ENCODE results near the gene SLC12A5. TPM values are rescaled to one million over a fixed set of nuclear protein-coding genes. Genes with fewer than 3 reads are reported as not detected.

The SLC12A5 gene
- total and polyA plus RNA-seq, 2 experiments from 2014 or later: 0.55 TPM; not detected in 1

GRCh38 chr20:46023999-46024398, 5.0 kb upstream of the SLC12A5 start:
- no peaks in the 10 kb centered on the region for H3F3A ChIP-seq (ENCODE audit: insufficient read depth)
- peaks cover 36% of the 10 kb centered on the region for H3K27me3 ChIP-seq (replicated peaks; ENCODE audit: insufficient read depth)
- H3K9me2 ChIP-seq (ENCODE audit: insufficient read depth): no peaks in the 10 kb centered on the region
- H2AFZ ChIP-seq: no peak overlapping the region
- no peaks in the 10 kb centered on the region for H4K20me1 ChIP-seq (ENCODE audit: insufficient read depth)
- no peak overlapping the region for H3K4me2 ChIP-seq (ENCODE audit: unreplicated experiment)
- no peak overlapping the region for H3K4me3 ChIP-seq
- H3K27ac ChIP-seq: no peak overlapping the region
- H3K9ac ChIP-seq: no peak overlapping the region
- TF ChIP-seq EZH2 (IDR thresholded peaks at IDR 0.05; ENCODE audit: insufficient read depth, poor library complexity, severe bottlenecking) (no peak), EZH2phosphoT487 (IDR thresholded peaks at IDR 0.05; ENCODE audit: insufficient read depth, low read depth) (no peak)
- no peaks in the 10 kb centered on the region for H3K9me3 ChIP-seq (ENCODE audit: low read depth)
- 47 to 49% methylated on average over 4 of the region's 4 CpGs for WGBS, 2 experiments (ENCODE audit: low coverage in 1 of 2, low lambda C conversion rate in 2 of 2, missing lambda C conversion rate in 2 of 2)
- no peaks in the 10 kb centered on the region for H3K79me2 ChIP-seq (ENCODE audit: insufficient read depth)
- DNase-seq: peak; percentile 27
- H3K4me1 ChIP-seq (ENCODE audit: insufficient read depth): no peaks in the 10 kb centered on the region
- in situ Hi-C loops (cut with MboI): loop anchor here (25.0 kb wide), 1 partner anchor 288 kb away; the partner anchor contains the start of gene CDH22
- no peaks in the 10 kb centered on the region for H3K36me3 ChIP-seq (ENCODE audit: low read depth)

GRCh38 chr20:46025376-46025783, 3.6 kb upstream of the SLC12A5 start:
- Histone ChIP-seq H3K27ac (no peak overlapping the region), H3K4me3 (no peak overlapping the region), H3K4me1 (ENCODE audit: insufficient read depth) (no peaks in the 10 kb centered on the region), H3K27me3 (replicated peaks; ENCODE audit: insufficient read depth) (peaks cover 40% of the 10 kb centered on the region), H3K79me2 (ENCODE audit: insufficient read depth) (no peaks in the 10 kb centered on the region), H3F3A (ENCODE audit: insufficient read depth) (no peaks in the 10 kb centered on the region), H3K4me2 (ENCODE audit: unreplicated experiment) (no peak overlapping the region), H3K9me2 (ENCODE audit: insufficient read depth) (no peaks in the 10 kb centered on the region), H2AFZ (no peak overlapping the region), H3K9me3 (ENCODE audit: low read depth) (no peaks in the 10 kb centered on the region), H3K9ac (no peak overlapping the region), H3K36me3 (ENCODE audit: low read depth) (no peaks in the 10 kb centered on the region), H4K20me1 (ENCODE audit: insufficient read depth) (no peaks in the 10 kb centered on the region)
- no peak for TF ChIP-seq EZH2phosphoT487 (IDR thresholded peaks at IDR 0.05; ENCODE audit: insufficient read depth, low read depth)
- TF ChIP-seq EZH2 (IDR thresholded peaks at IDR 0.05; ENCODE audit: insufficient read depth, poor library complexity, severe bottlenecking): no peak
- in situ Hi-C loops (cut with MboI): no loop called here
- WGBS, 2 experiments (ENCODE audit: low coverage in 1 of 2, low lambda C conversion rate in 2 of 2, missing lambda C conversion rate in 2 of 2): 38 to 39% methylated on average over 9 to 10 of the region's 10 CpGs
- no peak for DNase-seq

- H3F3A ChIP-seq (ENCODE audit: insufficient read depth): no peaks in the 10 kb centered on the region
- TF ChIP-seq EZH2 (IDR thresholded peaks at IDR 0.05; ENCODE audit: insufficient read depth, poor library complexity, severe bottlenecking): no peak
- no peak for TF ChIP-seq EZH2phosphoT487 (IDR thresholded peaks at IDR 0.05; ENCODE audit: insufficient read depth, low read depth)
- H2AFZ ChIP-seq: no peak overlapping the region
- H3K9me2 ChIP-seq (ENCODE audit: insufficient read depth): no peaks in the 10 kb centered on the region
- no peaks in the 10 kb centered on the region for H3K36me3 ChIP-seq (ENCODE audit: low read depth)
- H3K79me2 ChIP-seq (ENCODE audit: insufficient read depth): no peaks in the 10 kb centered on the region
- no peaks in the 10 kb centered on the region for H4K20me1 ChIP-seq (ENCODE audit: insufficient read depth)
- DNase-seq: peak; percentile 76
- no peaks in the 10 kb centered on the region for H3K9me3 ChIP-seq (ENCODE audit: low read depth)
- H3K27me3 ChIP-seq (replicated peaks; ENCODE audit: insufficient read depth): peaks cover 44% of the 10 kb centered on the region
- H3K27ac ChIP-seq: no peak overlapping the region
- whole genome bisulfite sequencing, 2 experiments (ENCODE audit: low coverage in 1 of 2, low lambda C conversion rate in 2 of 2, missing lambda C conversion rate in 2 of 2): 12 to 20% methylated on average over 4 of the region's 4 CpGs
- no peak overlapping the region for H3K4me2 ChIP-seq (ENCODE audit: unreplicated experiment)
- no peak overlapping the region for H3K9ac ChIP-seq
- in situ Hi-C loops (cut with MboI): no loop called here
- no peaks in the 10 kb centered on the region for H3K4me1 ChIP-seq (ENCODE audit: insufficient read depth)
- no peak overlapping the region for H3K4me3 ChIP-seq
Observed at GRCh38 chr20:46027245-46027853, 1.7 kb upstream of the SLC12A5 start.

- Histone ChIP-seq H3K9me2 (ENCODE audit: insufficient read depth) (no peaks in the 10 kb centered on the region), H3K27ac (no peak overlapping the region), H3K4me2 (ENCODE audit: unreplicated experiment) (no peak overlapping the region), H4K20me1 (ENCODE audit: insufficient read depth) (no peaks in the 10 kb centered on the region), H3K9ac (no peak overlapping the region), H2AFZ (no peak overlapping the region), H3K79me2 (ENCODE audit: insufficient read depth) (no peaks in the 10 kb centered on the region), H3K27me3 (replicated peaks; ENCODE audit: insufficient read depth) (peaks cover 47% of the 10 kb centered on the region), H3K4me3 (no peak overlapping the region), H3K4me1 (ENCODE audit: insufficient read depth) (no peaks in the 10 kb centered on the region), H3K9me3 (ENCODE audit: low read depth) (no peaks in the 10 kb centered on the region), H3F3A (ENCODE audit: insufficient read depth) (no peaks in the 10 kb centered on the region), H3K36me3 (ENCODE audit: low read depth) (no peaks in the 10 kb centered on the region)
- DNase-seq: no peak
- TF ChIP-seq EZH2phosphoT487 (IDR thresholded peaks at IDR 0.05; ENCODE audit: insufficient read depth, low read depth) (no peak), EZH2 (IDR thresholded peaks at IDR 0.05; ENCODE audit: insufficient read depth, poor library complexity, severe bottlenecking) (no peak)
- WGBS, 2 experiments (ENCODE audit: low coverage in 1 of 2, low lambda C conversion rate in 2 of 2, missing lambda C conversion rate in 2 of 2): 41 to 43% methylated on average over 7 of the region's 7 CpGs
- in situ Hi-C loops (cut with MboI): no loop called here
Observed at GRCh38 chr20:46028110-46028509, 905 bp upstream of the SLC12A5 start.
